Gastrocnemius medialis (tissue), 4 donors: ENCODE measurements around the gene FPR3.

ENCODE experiments used
- CTCF ChIP-seq, 5 experiments: fragments of 450-650 bp in 3 of 5; fragments of 200-600 bp in 2 of 5; sonication (generic) in 2 of 5; IDR thresholded peaks in 4 of 5; conservative IDR thresholded peaks in 1 of 5; 1 replicate in 4 of 5; 2 replicates in 1 of 5; pipeline ENCODE4 v1.5.1; 2016 to 2019; ENCODE audit warnings: antibody characterized with exemption in 5 of 5, mild to moderate bottlenecking in 3 of 5, moderate library complexity in 3 of 5
- POLR2A ChIP-seq, 2 donors: fragments of 450-650 bp; IDR thresholded peaks; one replicate each; pipeline ENCODE4 v1.6.1; 2017; ENCODE audit warnings: antibody characterized with exemption in 2 of 2, mild to moderate bottlenecking in 2 of 2, moderate library complexity in 2 of 2

- TF ChIP-seq CTCF (IDR thresholded peaks at IDR 0.05 in 4 of 5, conservative IDR thresholded peaks at IDR 0.05 in 1 of 5) (no peak), POLR2A (IDR thresholded peaks at IDR 0.05) (no peak)
These were observed 48.2 kb upstream of the FPR3 start for GRCh38 chr19:51746731-51747130.
